Gastrocnemius medialis (tissue), 4 donors: ENCODE measurements around the gene IMPACT. TPM values are rescaled to one million over a fixed set of nuclear protein-coding genes. Genes with fewer than 3 reads are reported as not detected.

ENCODE experiments used
- ATAC-seq, 2 donors: fragments of 150-250 bp; one replicate each; pipeline ENCODE4 v1.9.1; 2016
- DNase-seq, 2 donors: peaks; one replicate each; pipeline ENCODE4 v3.0.0-alpha.2; 2019
- H3K27ac ChIP-seq, 4 donors: fragments of 200-600 bp; sonication (generic); 1 replicate in 1 of 4; 2 replicates in 3 of 4; pipeline ENCODE4 v1.5.1; 2016 to 2018; ENCODE audit warnings: mild to moderate bottlenecking in 2 of 4, moderate library complexity in 1 of 4
- H3K27me3 ChIP-seq, 3 donors: fragments of 200-600 bp; sonication (generic) in 2 of 3; 1 replicate in 1 of 3; 2 replicates in 2 of 3; pipeline versions ENCODE4 v1.5.1 to v1.6.0; 2016 to 2019; ENCODE audit warnings: mild to moderate bottlenecking in 1 of 3, moderate library complexity in 1 of 3
- H3K36me3 ChIP-seq, 2 donors: fragments of 200-600 bp; sonication (generic) in 1 of 2; one replicate each; pipeline ENCODE4 v1.5.1; 2017 to 2018
- H3K4me1 ChIP-seq, 2 donors: fragments of 200-600 bp; sonication (generic) in 1 of 2; one replicate each; pipeline ENCODE4 v1.5.1; 2016 to 2017; ENCODE audit warnings: mild to moderate bottlenecking in 2 of 2
- H3K4me3 ChIP-seq, 4 donors: fragments of 200-600 bp; sonication (generic) in 3 of 4; 1 replicate in 1 of 4; 2 replicates in 3 of 4; pipeline ENCODE4 v1.5.1; 2016 to 2019; ENCODE audit warnings: mild to moderate bottlenecking in 2 of 4
- H3K9me3 ChIP-seq, 3 donors: fragments of 200-600 bp; sonication (generic) in 2 of 3; 1 replicate in 1 of 3; 2 replicates in 2 of 3; pipeline ENCODE4 v1.5.1; 2016 to 2019
- POLR2A ChIP-seq, 2 donors: fragments of 450-650 bp; IDR thresholded peaks; one replicate each; pipeline ENCODE4 v1.6.1; 2017; ENCODE audit warnings: antibody characterized with exemption in 2 of 2, mild to moderate bottlenecking in 2 of 2, moderate library complexity in 2 of 2
- in situ Hi-C, 4 donors: fragments of 200-750 bp; cut with MboI; loops; one replicate each; pipeline versions ENCODE4 v1.15.0 to v1.8.0; 2017; ENCODE audit warnings: low sequenced_read_pairs in 4 of 4
- intact Hi-C: fragments of 100-400 bp; cut with DNase I; formaldehyde crosslinking; loops from one replicate; pipeline ENCODE4 v1.15.1; 2023; ENCODE audit warnings: low total_unique reads
- total RNA-seq, 4 donors: library from RNA; depleted of rRNA; stranded (reverse); fragments of >200 nt; gene quantifications; one replicate each; pipeline versions ENCODE4 v1.1.0 to v1.2.3, GENCODE V29; 2016
- TF ChIP-seq, protein P1 (sequence below), 5 experiments: fragments of 450-650 bp in 3 of 5; fragments of 200-600 bp in 2 of 5; sonication (generic) in 2 of 5; IDR thresholded peaks in 4 of 5; conservative IDR thresholded peaks in 1 of 5; 1 replicate in 4 of 5; 2 replicates in 1 of 5; pipeline ENCODE4 v1.5.1; 2016 to 2019; ENCODE audit warnings: antibody characterized with exemption in 5 of 5, mild to moderate bottlenecking in 3 of 5, moderate library complexity in 3 of 5

Gene IMPACT
- total RNA-seq: 10 to 100 TPM in 2 of 4 donors, 1 to 10 TPM in 2; 9.1 to 18.7 (median 11.9) TPM

GRCh38 chr18:24426398-24427294 is at the start of gene IMPACT:
Gene IMPACT, plus strand, starts transcription at chr18:24426670. Its CDS starts 87 bp downstream, at chr18:24426757.
- TF ChIP-seq POLR2A (IDR thresholded peaks at IDR 0.05): peak; percentile 30
- TF ChIP-seq, protein P1, sequence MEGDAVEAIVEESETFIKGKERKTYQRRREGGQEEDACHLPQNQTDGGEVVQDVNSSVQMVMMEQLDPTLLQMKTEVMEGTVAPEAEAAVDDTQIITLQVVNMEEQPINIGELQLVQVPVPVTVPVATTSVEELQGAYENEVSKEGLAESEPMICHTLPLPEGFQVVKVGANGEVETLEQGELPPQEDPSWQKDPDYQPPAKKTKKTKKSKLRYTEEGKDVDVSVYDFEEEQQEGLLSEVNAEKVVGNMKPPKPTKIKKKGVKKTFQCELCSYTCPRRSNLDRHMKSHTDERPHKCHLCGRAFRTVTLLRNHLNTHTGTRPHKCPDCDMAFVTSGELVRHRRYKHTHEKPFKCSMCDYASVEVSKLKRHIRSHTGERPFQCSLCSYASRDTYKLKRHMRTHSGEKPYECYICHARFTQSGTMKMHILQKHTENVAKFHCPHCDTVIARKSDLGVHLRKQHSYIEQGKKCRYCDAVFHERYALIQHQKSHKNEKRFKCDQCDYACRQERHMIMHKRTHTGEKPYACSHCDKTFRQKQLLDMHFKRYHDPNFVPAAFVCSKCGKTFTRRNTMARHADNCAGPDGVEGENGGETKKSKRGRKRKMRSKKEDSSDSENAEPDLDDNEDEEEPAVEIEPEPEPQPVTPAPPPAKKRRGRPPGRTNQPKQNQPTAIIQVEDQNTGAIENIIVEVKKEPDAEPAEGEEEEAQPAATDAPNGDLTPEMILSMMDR (IDR thresholded peaks at IDR 0.05 in 4 of 5, conservative IDR thresholded peaks at IDR 0.05 in 1 of 5): no peak
- intact Hi-C loops (loop anchor here (2.0 kb wide), 1 partner anchor 30 kb away; the partner anchor contains the start of gene OSBPL1A), in situ Hi-C loops (loop anchor here in 1 of 4 donors (25.0 kb wide), 1 partner anchor 89 kb away; no protein-coding TSS in a partner anchor)
- Histone ChIP-seq H3K27ac (peak within 1 kb of the TSS; percentile 46 to 81 (median 72)), H3K4me3 (peak within 1 kb of the TSS; percentile 69 to 92 (median 80)), H3K27me3 (peaks cover 12 to 37% (median 15%) of the 10 kb centered on the region in 3 donors), H3K4me1 (peaks cover 7 to 11% of the 10 kb centered on the region in 2 donors), H3K9me3 (no peaks in the 10 kb centered on the region), H3K36me3 (no peaks in the 10 kb centered on the region)
- ATAC-seq (peak; percentile 91 to 93), DNase-seq (peak; percentile 50 to 64)

DNA sequence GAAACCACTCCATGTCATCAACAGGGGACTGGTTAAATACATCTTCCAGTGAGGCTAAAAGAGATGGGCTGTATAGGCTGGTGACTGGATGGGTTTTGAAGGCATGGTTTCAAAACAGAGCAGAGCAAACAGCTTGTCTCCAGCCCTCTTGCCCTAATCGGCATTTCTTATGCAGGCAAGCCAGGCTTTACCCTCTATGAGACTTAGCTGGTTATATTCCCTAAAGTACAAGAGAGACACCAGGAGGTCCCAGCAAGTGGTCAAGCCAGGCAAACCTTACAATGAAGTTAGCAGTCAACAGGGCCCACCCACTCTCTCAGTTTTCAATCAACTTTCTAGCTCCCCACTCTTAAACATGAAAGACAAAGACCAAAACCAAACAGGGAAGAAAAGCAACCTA is 47.9 kb upstream of the IMPACT start:
- Histone ChIP-seq H3K4me1 (no peaks in the 10 kb centered on the region), H3K4me3 (no peak overlapping the region), H3K27ac (no peak overlapping the region), H3K9me3 (no peaks in the 10 kb centered on the region), H3K36me3 (no peaks in the 10 kb centered on the region), H3K27me3 (no peaks in the 10 kb centered on the region)
- in situ Hi-C loops: no loop called here
- ATAC-seq (no peak), DNase-seq (no peak)
- no peak for TF ChIP-seq POLR2A (IDR thresholded peaks at IDR 0.05)
- TF ChIP-seq, protein P1 (IDR thresholded peaks at IDR 0.05 in 4 of 5, conservative IDR thresholded peaks at IDR 0.05 in 1 of 5): no peak
- intact Hi-C loops: no loop called here

- ATAC-seq: no peak
Measured at GRCh38 chr18:24380163-24380747, 46.2 kb upstream of the IMPACT start.

DNA sequence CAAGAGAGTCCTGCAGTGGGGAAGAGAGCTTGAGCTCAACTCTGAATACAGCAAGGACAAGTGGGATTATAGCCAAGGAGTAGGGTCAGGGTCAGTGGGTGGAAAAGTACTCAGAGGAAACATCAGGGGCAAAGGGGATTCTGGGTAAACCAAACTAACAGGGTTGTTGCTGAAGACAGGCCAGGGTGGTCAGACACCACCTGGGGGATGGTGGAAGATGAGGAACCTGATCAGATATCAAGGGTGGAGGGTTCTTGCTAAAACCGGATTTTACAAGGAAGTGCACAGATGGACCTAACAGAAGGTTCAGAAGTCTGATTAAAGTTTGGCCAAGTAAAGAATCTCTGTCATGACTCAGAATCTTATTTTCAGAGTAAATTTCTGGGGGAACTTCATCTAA is 45.3 kb upstream of the IMPACT start:
- Histone ChIP-seq H3K36me3 (no peaks in the 10 kb centered on the region), H3K4me1 (no peaks in the 10 kb centered on the region), H3K9me3 (no peaks in the 10 kb centered on the region), H3K27ac (no peak overlapping the region), H3K4me3 (no peak overlapping the region), H3K27me3 (no peaks in the 10 kb centered on the region)
- DNase-seq (no peak), ATAC-seq (no peak)
- no peak for TF ChIP-seq POLR2A (IDR thresholded peaks at IDR 0.05)
- TF ChIP-seq, protein P1 (IDR thresholded peaks at IDR 0.05 in 4 of 5, conservative IDR thresholded peaks at IDR 0.05 in 1 of 5): no peak
- intact Hi-C loops (no loop called here), in situ Hi-C loops (no loop called here)

More at GRCh38 chr18:24380163-24380747, 46.2 kb upstream of the IMPACT start:
- Histone ChIP-seq H3K36me3 (no peaks in the 10 kb centered on the region), H3K27me3 (no peaks in the 10 kb centered on the region), H3K9me3 (no peaks in the 10 kb centered on the region), H3K4me3 (no peak overlapping the region), H3K27ac (no peak overlapping the region), H3K4me1 (no peaks in the 10 kb centered on the region)
- in situ Hi-C loops (no loop called here), intact Hi-C loops (no loop called here)
- no peak for TF ChIP-seq POLR2A (IDR thresholded peaks at IDR 0.05)
- TF ChIP-seq, protein P1 (IDR thresholded peaks at IDR 0.05 in 4 of 5, conservative IDR thresholded peaks at IDR 0.05 in 1 of 5): no peak
- no peak for DNase-seq
